SK-N-SH (cell line): ENCODE measurements around the gene GDPD5. TPM values are rescaled to one million over a fixed set of nuclear protein-coding genes. Genes with fewer than 3 reads are reported as not detected.

ENCODE experiments used
- CTCF ChIA-PET: fragments of 300-600, 350-600 bp; formaldehyde crosslinking; extraction: SDS; loops from one replicate; lab custom pipeline; 2021; lab: Yijun Ruan, JAX
- POLR2A ChIA-PET: fragments of 350-600 bp; sonication (Branson Sonifier 250); formaldehyde crosslinking; extraction: SDS; loops from one replicate; lab custom pipeline; 2020; ENCODE audit warnings: antibody characterized with exemption, inconsistent platforms; lab: Yijun Ruan, JAX
- DNase-seq: peaks from one replicate; pipeline ENCODE4 v3.0.0; 2012
- H2AFZ ChIP-seq: fragments of 200-600 bp; sonication (generic); 2 replicates; pipeline ENCODE4 v1.8.1; 2016; ENCODE audit warnings: antibody characterized with exemption, mild to moderate bottlenecking, low read depth
- H3F3A ChIP-seq: fragments of 200-600 bp; sonication (generic); replicated peaks from 2 replicates; pipeline ENCODE3; 2016; ENCODE audit warnings: antibody characterized with exemption, mild to moderate bottlenecking; ENCODE audit not compliant: insufficient read depth
- H3K27ac ChIP-seq, 2 experiments: fragments of 200-500 bp in 1 of 2; fragments of 200-600 bp in 1 of 2; sonication (Bioruptor generic) in 1 of 2; sonication (generic), shearing (Covaris generic) in 1 of 2; 2 replicates each; pipeline versions ENCODE4 v1.5.1 to v1.6.1; 2014 to 2016; ENCODE audit warnings: low read depth in 2 of 2, inconsistent platforms in 1 of 2, low read length in 1 of 2, mild to moderate bottlenecking in 1 of 2, mixed read lengths in 1 of 2
- H3K27me3 ChIP-seq: fragments of 200-600 bp; sonication (generic), shearing (Covaris generic); 2 replicates; pipeline ENCODE4 v1.6.1; 2016; ENCODE audit warnings: mixed run types; ENCODE audit not compliant: insufficient read depth
- H3K36me3 ChIP-seq, 2 experiments: fragments of 200-500 bp in 1 of 2; fragments of 200-600 bp in 1 of 2; sonication (Bioruptor generic) in 1 of 2; sonication (generic) in 1 of 2; replicated peaks in 1 of 2; 2 replicates each; pipeline versions ENCODE3 to v1.5.1; 2014 to 2016; ENCODE audit warnings: low read length in 1 of 2, mild to moderate bottlenecking in 1 of 2; ENCODE audit not compliant: insufficient read depth in 2 of 2, control insufficient read depth in 1 of 2
- H3K4me1 ChIP-seq, 2 experiments: fragments of 200-500 bp in 1 of 2; fragments of 200-600 bp in 1 of 2; sonication (Bioruptor generic) in 1 of 2; sonication (generic), shearing (Covaris generic) in 1 of 2; 2 replicates each; pipeline versions ENCODE4 v1.5.1 to v1.6.1; 2014 to 2016; ENCODE audit warnings: low read depth in 1 of 2, low read length in 1 of 2, mixed run types in 1 of 2; ENCODE audit not compliant: insufficient read depth in 2 of 2, control insufficient read depth in 1 of 2
- H3K4me2 ChIP-seq: fragments of 200-600 bp; sonication (generic), shearing (Covaris generic); 2 replicates; pipeline ENCODE4 v1.6.1; 2017; ENCODE audit warnings: mixed run types
- H3K4me3 ChIP-seq, 2 experiments: fragments of 200-500 bp in 1 of 2; fragments of 200-600 bp in 1 of 2; sonication (Bioruptor generic) in 1 of 2; sonication (generic), shearing (Covaris generic) in 1 of 2; 2 replicates each; pipeline versions ENCODE4 v1.5.1 to v1.8.1; 2014 to 2016; ENCODE audit warnings: low read depth in 2 of 2, inconsistent platforms in 1 of 2, low read length in 1 of 2, mild to moderate bottlenecking in 1 of 2, mixed read lengths in 1 of 2, moderate library complexity in 1 of 2
- H3K79me2 ChIP-seq: fragments of 200-600 bp; sonication (generic); 2 replicates; pipeline ENCODE4 v1.8.1; 2017; ENCODE audit warnings: mild to moderate bottlenecking; ENCODE audit not compliant: insufficient read depth
- H3K9ac ChIP-seq: fragments of 200-600 bp; sonication (generic); 2 replicates; pipeline ENCODE4 v1.6.1; 2017; ENCODE audit warnings: mixed run types
- H3K9me2 ChIP-seq: fragments of 200-600 bp; sonication (generic); 2 replicates; pipeline ENCODE4 v1.6.1; 2017; ENCODE audit warnings: mixed run types
- H3K9me3 ChIP-seq: fragments of 200-600 bp; sonication (generic); 2 replicates; pipeline ENCODE4 v1.6.1; 2017; ENCODE audit warnings: mixed run types, mild to moderate bottlenecking, moderate library complexity
- H4K20me1 ChIP-seq: fragments of 200-600 bp; sonication (generic); 2 replicates; pipeline ENCODE4 v1.6.1; 2017; ENCODE audit warnings: mild to moderate bottlenecking, mixed run types; ENCODE audit not compliant: insufficient read depth
- CHD2 ChIP-seq: fragments of 150-350 bp; IDR thresholded peaks from 2 replicates; pipeline ENCODE4 v1.6.1; 2018; ENCODE audit warnings: low read length; ENCODE audit not compliant: partially characterized antibody
- ELF1 ChIP-seq: IDR thresholded peaks from 2 replicates; pipeline ENCODE4 v1.4.0; 2012
- EZH2phosphoT487 ChIP-seq: fragments of 200-600 bp; sonication (generic); IDR thresholded peaks from 2 replicates; pipeline ENCODE4 v1.6.1; 2017; ENCODE audit warnings: low read depth, mixed run types, mild to moderate bottlenecking, antibody characterized with exemption, moderate library complexity, borderline replicate concordance
- FOXJ3 ChIP-seq: sonication (generic); formaldehyde crosslinking; IDR thresholded peaks from 2 replicates; pipeline ENCODE4 v1.5.1; 2020; ENCODE audit warnings: mild to moderate bottlenecking, missing genetic modification reagents
- FOXM1 ChIP-seq: IDR thresholded peaks from 2 replicates; pipeline ENCODE4 v1.4.0; 2012; ENCODE audit warnings: low read depth, mild to moderate bottlenecking
- GATA2 ChIP-seq: sonication (generic); formaldehyde crosslinking; IDR thresholded peaks from 2 replicates; pipeline ENCODE4 v1.5.0; 2020; ENCODE audit warnings: mild to moderate bottlenecking, missing genetic modification reagents
- MEF2A ChIP-seq: IDR thresholded peaks from 2 replicates; pipeline ENCODE4 v1.4.0; 2012; ENCODE audit warnings: low read depth, borderline replicate concordance
- MXI1 ChIP-seq: IDR thresholded peaks from 2 replicates; pipeline ENCODE4 v1.6.1; 2012; ENCODE audit warnings: mild to moderate bottlenecking, low read depth, low read length, improper control_type of control experiment
- NFIC ChIP-seq: IDR thresholded peaks from 2 replicates; pipeline ENCODE4 v1.4.0; 2012; ENCODE audit warnings: borderline replicate concordance
- RCOR1 ChIP-seq: fragments of 150-350 bp; IDR thresholded peaks from 2 replicates; pipeline ENCODE4 v1.6.1; 2017; ENCODE audit warnings: antibody characterized with exemption, low read length
- RFX5 ChIP-seq: IDR thresholded peaks from 2 replicates; pipeline ENCODE4 v1.6.1; 2012; ENCODE audit warnings: mild to moderate bottlenecking, improper control_type of control experiment, low read length
- RXRA ChIP-seq: IDR thresholded peaks from 2 replicates; pipeline ENCODE4 v1.4.0; 2012; ENCODE audit warnings: low read depth, mild to moderate bottlenecking, borderline replicate concordance
- SIN3A ChIP-seq: IDR thresholded peaks from 2 replicates; pipeline ENCODE4 v1.6.1; 2012; ENCODE audit warnings: low read depth, mild to moderate bottlenecking, low read length, moderate library complexity, borderline replicate concordance
- SMC3 ChIP-seq: IDR thresholded peaks from 2 replicates; pipeline ENCODE4 v1.6.1; 2012; ENCODE audit warnings: low read depth, low read length, improper control_type of control experiment
- TCF12 ChIP-seq: IDR thresholded peaks from 2 replicates; pipeline ENCODE4 v1.4.0; 2012
- YY1 ChIP-seq: IDR thresholded peaks from 2 replicates; pipeline ENCODE4 v1.4.0; 2012; ENCODE audit warnings: low read depth, mild to moderate bottlenecking
- WGBS: methylation state at CpG from one replicate; pipeline ENCODE4 v1.1.6; 2017; ENCODE audit warnings: low lambda C conversion rate; 5-methylcytosine and 5-hydroxymethylcytosine counted together
- polyA plus RNA-seq, 3 experiments: library from polyadenylated mRNA; depleted of rRNA; stranded (reverse); fragments of >200 nt; gene quantifications; 2 replicates each; pipeline ENCODE4 v1.2.3, GENCODE V29; 2012
- TF ChIP-seq, protein P1 (sequence below): IDR thresholded peaks from 2 replicates; pipeline ENCODE4; 2012
- TF ChIP-seq, protein P2 (sequence below): IDR thresholded peaks from 2 replicates; pipeline ENCODE4 v1.4.0; 2012; ENCODE audit warnings: low read depth
- TF ChIP-seq, protein P3 (sequence below): IDR thresholded peaks from 2 replicates; pipeline ENCODE4 v1.4.0; 2012; ENCODE audit warnings: low read depth, borderline replicate concordance
- TF ChIP-seq, protein P4 (sequence below): fragments of 150-350 bp; IDR thresholded peaks from 2 replicates; pipeline ENCODE4 v1.6.1; 2017; ENCODE audit warnings: antibody characterized with exemption, low read length, low read depth, borderline replicate concordance

The GDPD5 gene
- polyA plus RNA-seq, 1 of the 3 experiments (the other 2 are of a cell fraction): 2.2 TPM

DNA sequence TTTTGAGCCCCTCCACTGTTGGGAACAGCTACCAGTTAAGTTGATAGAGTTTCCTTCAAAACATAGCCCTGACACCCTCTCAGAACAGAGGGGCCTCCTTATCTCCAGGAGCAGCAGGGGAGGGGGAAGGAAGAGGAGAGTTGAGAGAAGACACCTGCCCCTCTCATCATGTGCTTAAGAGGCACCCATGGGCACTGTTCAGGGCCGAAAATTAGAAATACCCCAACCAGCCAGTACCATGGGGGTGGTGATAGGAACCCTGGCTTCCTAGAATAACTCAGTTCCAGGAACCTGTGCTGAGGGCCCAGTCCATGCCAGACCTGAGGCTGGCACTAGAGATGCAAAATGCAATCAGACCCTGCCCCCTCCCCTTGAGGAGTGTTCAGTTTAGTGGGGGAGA lies 9.3 kb upstream of the GDPD5 start:
- Histone ChIP-seq H3K27ac (no peak overlapping the region), H3K4me3 (no peak overlapping the region), H3K36me3 (no peaks in the 10 kb centered on the region), H3K4me1 (peaks cover 0 to 10% of the 10 kb centered on the region in 2 experiments; a peak in 1 of 4 replicates), H3K9me2 (no peaks in the 10 kb centered on the region), H3K79me2 (no peaks in the 10 kb centered on the region), H3K4me2 (no peak overlapping the region), H2AFZ (no peak overlapping the region), H3K9me3 (no peaks in the 10 kb centered on the region), H3K9ac (no peak overlapping the region), H3F3A (no peaks in the 10 kb centered on the region), H4K20me1 (no peaks in the 10 kb centered on the region), H3K27me3 (no peaks in the 10 kb centered on the region)
- no peak for DNase-seq
- ChIA-PET CTCF (interaction anchor here (0.6 to 15.4 kb wide), 9 partner anchors 9 to 207 kb away, joined by 3 to 275 read pairs (median 6); partner anchors contain the start of genes GDPD5 and KLHL35), POLR2A (no interaction called here)
- no peak for TF ChIP-seq RFX5
- no peak for TF ChIP-seq SMC3
- TF ChIP-seq MXI1: no peak
- TF ChIP-seq FOXM1: no peak
- no peak for TF ChIP-seq CHD2
- no peak for TF ChIP-seq RCOR1
- TF ChIP-seq YY1: no peak
- TF ChIP-seq, protein P1, sequence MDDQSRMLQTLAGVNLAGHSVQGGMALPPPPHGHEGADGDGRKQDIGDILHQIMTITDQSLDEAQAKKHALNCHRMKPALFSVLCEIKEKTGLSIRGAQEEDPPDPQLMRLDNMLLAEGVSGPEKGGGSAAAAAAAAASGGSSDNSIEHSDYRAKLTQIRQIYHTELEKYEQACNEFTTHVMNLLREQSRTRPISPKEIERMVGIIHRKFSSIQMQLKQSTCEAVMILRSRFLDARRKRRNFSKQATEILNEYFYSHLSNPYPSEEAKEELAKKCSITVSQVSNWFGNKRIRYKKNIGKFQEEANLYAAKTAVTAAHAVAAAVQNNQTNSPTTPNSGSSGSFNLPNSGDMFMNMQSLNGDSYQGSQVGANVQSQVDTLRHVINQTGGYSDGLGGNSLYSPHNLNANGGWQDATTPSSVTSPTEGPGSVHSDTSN: no peak
- no peak for TF ChIP-seq NFIC
- no peak for TF ChIP-seq GATA2 (CRISPR knock-in tag)
- TF ChIP-seq, protein P2, sequence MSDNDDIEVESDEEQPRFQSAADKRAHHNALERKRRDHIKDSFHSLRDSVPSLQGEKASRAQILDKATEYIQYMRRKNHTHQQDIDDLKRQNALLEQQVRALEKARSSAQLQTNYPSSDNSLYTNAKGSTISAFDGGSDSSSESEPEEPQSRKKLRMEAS: no peak
- no peak for TF ChIP-seq FOXJ3
- no peak for TF ChIP-seq TCF12
- TF ChIP-seq ELF1: no peak
- no peak for TF ChIP-seq RXRA
- TF ChIP-seq MEF2A: no peak
- TF ChIP-seq, protein P3, sequence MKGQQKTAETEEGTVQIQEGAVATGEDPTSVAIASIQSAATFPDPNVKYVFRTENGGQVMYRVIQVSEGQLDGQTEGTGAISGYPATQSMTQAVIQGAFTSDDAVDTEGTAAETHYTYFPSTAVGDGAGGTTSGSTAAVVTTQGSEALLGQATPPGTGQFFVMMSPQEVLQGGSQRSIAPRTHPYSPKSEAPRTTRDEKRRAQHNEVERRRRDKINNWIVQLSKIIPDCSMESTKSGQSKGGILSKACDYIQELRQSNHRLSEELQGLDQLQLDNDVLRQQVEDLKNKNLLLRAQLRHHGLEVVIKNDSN: no peak
- TF ChIP-seq, protein P4, sequence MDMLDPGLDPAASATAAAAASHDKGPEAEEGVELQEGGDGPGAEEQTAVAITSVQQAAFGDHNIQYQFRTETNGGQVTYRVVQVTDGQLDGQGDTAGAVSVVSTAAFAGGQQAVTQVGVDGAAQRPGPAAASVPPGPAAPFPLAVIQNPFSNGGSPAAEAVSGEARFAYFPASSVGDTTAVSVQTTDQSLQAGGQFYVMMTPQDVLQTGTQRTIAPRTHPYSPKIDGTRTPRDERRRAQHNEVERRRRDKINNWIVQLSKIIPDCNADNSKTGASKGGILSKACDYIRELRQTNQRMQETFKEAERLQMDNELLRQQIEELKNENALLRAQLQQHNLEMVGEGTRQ: no peak
- no peak for TF ChIP-seq EZH2phosphoT487
- no peak for TF ChIP-seq SIN3A
- WGBS: no CpG with 5 or more reads among the region's 1 CpG
